Immature natural killer cell (primary cell): ENCODE data around the gene PREP. TPM values are rescaled to one million over a fixed set of nuclear protein-coding genes. Genes with fewer than 3 reads are reported as not detected.
"Not testable (repeated sequence)": the region's sequence is repeated elsewhere in the genome, so short reads cannot be mapped to it uniquely, and the experiment has no call there.

Experiments
- DNase-seq, 3 donors: peaks; one replicate each; pipeline ENCODE4 v3.0.0; 2022; ENCODE audit warnings: mixed read lengths in 1 of 3
- H3K27ac Mint-ChIP-seq, 6 donors: one replicate each; pipeline ENCODE4 v1.8.0; 2020; ENCODE audit warnings: mixed read lengths in 6 of 6, mild to moderate bottlenecking in 5 of 6, inconsistent platforms in 4 of 6, moderate library complexity in 3 of 6
- H3K27me3 Mint-ChIP-seq, 3 donors: one replicate each; pipeline ENCODE4 v1.8.0; 2020 to 2021; ENCODE audit warnings: low read depth in 3 of 3, mild to moderate bottlenecking in 3 of 3, mixed read lengths in 3 of 3, moderate library complexity in 3 of 3, inconsistent platforms in 1 of 3
- H3K36me3 Mint-ChIP-seq, 3 donors: one replicate each; pipeline ENCODE4 v1.8.0; 2020; ENCODE audit warnings: mixed read lengths in 3 of 3, inconsistent platforms in 2 of 3, mild to moderate bottlenecking in 2 of 3
- H3K4me1 Mint-ChIP-seq, 2 donors: one replicate each; pipeline ENCODE4 v1.8.0; 2020; ENCODE audit warnings: inconsistent platforms in 2 of 2, mild to moderate bottlenecking in 2 of 2, mixed read lengths in 2 of 2, moderate library complexity in 1 of 2
- H3K4me3 Mint-ChIP-seq, 5 donors: one replicate each; pipeline ENCODE4 v1.8.0; 2020; ENCODE audit warnings: mild to moderate bottlenecking in 5 of 5, mixed read lengths in 5 of 5, inconsistent platforms in 3 of 5, moderate library complexity in 3 of 5
- H3K9me3 Mint-ChIP-seq, 6 donors: one replicate each; pipeline ENCODE4 v1.8.0; 2020; ENCODE audit warnings: mild to moderate bottlenecking in 6 of 6, mixed read lengths in 6 of 6, inconsistent platforms in 4 of 6, moderate library complexity in 3 of 6
- polyA plus RNA-seq, 3 donors: library from polyadenylated mRNA; unstranded; fragments of 300-500 nt; fragmentation: Illumina TruSeq; gene quantifications; one replicate each; pipeline ENCODE4 v1.2.3, GENCODE V29; 2021

PREP gene
- polyA plus RNA-seq, 3 donors from 2014 or later = 28.1 to 58.3 (median 52.1) TPM

GRCh38 chr6:105424175-105424783 is 21.4 kb upstream of the PREP start:
- no peaks in the 10 kb centered on the region for H3K4me1 Mint-ChIP-seq
- no peak overlapping the region for H3K27ac Mint-ChIP-seq
- no peaks in the 10 kb centered on the region for H3K36me3 Mint-ChIP-seq
- H3K27me3 Mint-ChIP-seq = peaks cover 0 to under 1% (median 0%) of the 10 kb centered on the region in 3 donors
- H3K9me3 Mint-ChIP-seq = peaks cover 0 to under 1% (median 0%) of the 10 kb centered on the region in 6 donors
- peak; percentile 46 to 60 (median 48) for DNase-seq
- H3K4me3 Mint-ChIP-seq = no peak overlapping the region

GRCh38 chr6:105416971-105417370 is 14.1 kb upstream of the PREP start:
- Mint-ChIP-seq H3K27me3 (peaks cover 6 to 24% (median 7%) of the 10 kb centered on the region in 3 donors), H3K9me3 (peaks cover 6 to 28% (median 19%) of the 10 kb centered on the region in 6 donors)
- not testable (repeated sequence) for H3K27ac Mint-ChIP-seq, H3K4me3 Mint-ChIP-seq, H3K36me3 Mint-ChIP-seq, DNase-seq, H3K4me1 Mint-ChIP-seq

DNA sequence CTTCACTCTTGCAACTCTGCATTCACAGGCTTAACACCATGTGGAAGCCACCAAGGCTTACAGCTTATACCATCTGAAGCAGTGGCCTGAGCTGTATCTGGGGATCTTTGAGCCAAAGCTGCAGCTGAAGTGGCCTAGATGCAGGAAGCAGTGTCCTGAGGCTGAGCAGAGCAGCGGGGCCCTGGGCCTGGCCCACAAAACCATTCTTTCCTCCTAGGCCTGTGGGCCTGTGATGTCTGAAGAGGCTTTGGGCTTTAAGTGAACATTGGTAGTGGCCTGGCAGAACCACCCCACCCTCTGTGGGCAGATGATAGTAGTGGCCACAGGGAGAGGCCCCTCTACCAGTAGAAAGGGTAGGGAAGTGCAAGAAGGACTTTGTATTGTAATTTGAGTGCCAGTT is 6.9 kb upstream of the PREP start:
- H3K9me3 Mint-ChIP-seq = peaks cover 0 to 3% (median 0%) of the 10 kb centered on the region in 6 donors
- peaks cover 4 to 24% (median 8%) of the 10 kb centered on the region in 3 donors for H3K27me3 Mint-ChIP-seq

GRCh38 chr6:105402090-105402938 is 568 bp downstream of the PREP start:
- Mint-ChIP-seq H3K4me3 (peak overlapping the region; percentile 88 to 96 (median 93)), H3K4me1 (peaks cover 57 to 62% of the 10 kb centered on the region in 2 donors), H3K9me3 (no peaks in the 10 kb centered on the region), H3K27me3 (peaks cover 4 to 14% (median 6%) of the 10 kb centered on the region in 3 donors), H3K27ac (peak overlapping the region; percentile 53 to 93 (median 76)), H3K36me3 (peaks cover 0 to 4% (median 0%) of the 10 kb centered on the region in 3 donors)
- DNase-seq = peak; percentile 39 to 46 (median 45)

More for the DNA sequence above, 6.9 kb upstream of the PREP start:
- no peak overlapping the region for H3K27ac Mint-ChIP-seq
- H3K36me3 Mint-ChIP-seq = peaks cover 3 to 9% (median 4%) of the 10 kb centered on the region in 3 donors
- no peaks in the 10 kb centered on the region for H3K4me1 Mint-ChIP-seq
- no peak overlapping the region for H3K4me3 Mint-ChIP-seq
- DNase-seq = no peak

GRCh38 chr6:105401247-105402089 is 1.4 kb downstream of the PREP start:
- peaks cover 4 to 12% (median 6%) of the 10 kb centered on the region in 3 donors for H3K27me3 Mint-ChIP-seq
- peak overlapping the region in 5 of 6 donors; percentile 66 to 93 (median 78) for H3K27ac Mint-ChIP-seq
- H3K4me3 Mint-ChIP-seq = peak overlapping the region; percentile 88 to 96 (median 93)
- no peak for DNase-seq
- peaks cover 0 to 1% (median 1%) of the 10 kb centered on the region in 3 donors for H3K36me3 Mint-ChIP-seq
- H3K4me1 Mint-ChIP-seq = peaks cover 57 to 65% of the 10 kb centered on the region in 2 donors
- no peaks in the 10 kb centered on the region for H3K9me3 Mint-ChIP-seq

- no peak for DNase-seq
- Mint-ChIP-seq H3K36me3 (peaks cover 0 to 11% (median 9%) of the 10 kb centered on the region in 3 donors), H3K9me3 (no peaks in the 10 kb centered on the region), H3K4me1 (peaks cover 57 to 69% of the 10 kb centered on the region in 2 donors), H3K4me3 (peak overlapping the region in 4 of 5 donors; percentile 7 to 96 (median 55)), H3K27me3 (peaks cover 4 to 12% (median 6%) of the 10 kb centered on the region in 3 donors), H3K27ac (peak overlapping the region in 1 of 6 donors; percentile 13)
Observed at GRCh38 chr6:105400501-105400900, 2.4 kb downstream of the PREP start.

GRCh38 chr6:105398859-105399258 is 4.0 kb downstream of the PREP start:
- Mint-ChIP-seq H3K27ac (peak overlapping the region in 3 of 6 donors; percentile 8 to 74 (median 52)), H3K27me3 (peaks cover 2 to 6% (median 6%) of the 10 kb centered on the region in 3 donors), H3K9me3 (no peaks in the 10 kb centered on the region), H3K4me3 (peak overlapping the region; percentile 54 to 83 (median 80)), H3K4me1 (peaks cover 52 to 65% of the 10 kb centered on the region in 2 donors), H3K36me3 (peaks cover 0 to 14% (median 13%) of the 10 kb centered on the region in 3 donors)
- no peak for DNase-seq

DNA sequence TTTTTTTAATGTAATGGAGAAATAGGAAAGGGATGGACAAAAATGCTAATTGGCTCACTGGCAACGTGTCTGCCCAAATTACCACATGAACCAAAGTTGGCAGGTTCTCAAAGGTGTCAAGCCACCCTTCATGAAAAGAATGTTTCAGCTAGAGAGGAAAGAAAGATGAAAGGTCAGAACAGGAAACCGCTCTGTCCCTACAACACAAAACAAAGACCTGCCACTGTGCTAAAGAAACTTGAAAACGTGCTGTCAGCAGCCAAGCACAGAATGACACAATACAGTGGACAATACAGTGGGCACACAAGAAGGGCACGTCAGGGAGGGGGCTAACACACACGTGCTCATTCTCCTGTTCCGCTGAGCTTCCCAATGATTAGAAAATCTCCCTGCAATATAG is 4.9 kb downstream of the PREP start:
- peak overlapping the region; percentile 51 to 86 (median 79) for H3K27ac Mint-ChIP-seq
- H3K36me3 Mint-ChIP-seq = peaks cover 0 to 14% (median 13%) of the 10 kb centered on the region in 3 donors
- H3K4me3 Mint-ChIP-seq = peak overlapping the region; percentile 57 to 83 (median 80)
- H3K9me3 Mint-ChIP-seq = no peaks in the 10 kb centered on the region
- DNase-seq = peak; percentile 44 to 54 (median 47)
- H3K4me1 Mint-ChIP-seq = peaks cover 48 to 59% of the 10 kb centered on the region in 2 donors
- peaks cover 2 to 6% (median 6%) of the 10 kb centered on the region in 3 donors for H3K27me3 Mint-ChIP-seq

GRCh38 chr6:105391705-105392104 is 11.2 kb downstream of the PREP start:
- DNase-seq = no peak
- H3K4me1 Mint-ChIP-seq = peaks cover 4 to 20% of the 10 kb centered on the region in 2 donors
- peak overlapping the region in 2 of 6 donors; percentile 22 to 73 for H3K27ac Mint-ChIP-seq
- peaks cover 5 to 23% (median 20%) of the 10 kb centered on the region in 3 donors for H3K36me3 Mint-ChIP-seq
- H3K27me3 Mint-ChIP-seq = no peaks in the 10 kb centered on the region
- no peak overlapping the region for H3K4me3 Mint-ChIP-seq
- H3K9me3 Mint-ChIP-seq = no peaks in the 10 kb centered on the region

DNA sequence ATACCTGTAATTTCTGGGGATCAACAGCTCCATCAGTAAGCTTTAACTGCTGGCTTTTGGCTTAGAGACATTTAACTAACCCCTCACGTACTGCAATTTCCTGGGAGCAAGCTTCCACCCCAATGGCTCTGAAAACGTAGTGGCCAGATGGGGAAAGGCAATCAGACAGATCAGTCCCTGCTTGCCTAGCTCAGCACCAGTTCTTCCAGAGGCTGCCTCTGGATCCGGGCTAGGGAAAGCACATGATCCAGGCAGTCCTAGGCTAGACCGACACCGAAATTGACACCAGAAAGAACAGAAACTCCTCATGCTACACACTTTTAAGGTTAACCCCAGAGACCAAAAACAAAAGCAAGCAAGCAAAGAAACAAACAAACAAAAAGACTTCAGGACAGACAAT is 13.3 kb downstream of the PREP start:
- peaks cover 9 to 16% of the 10 kb centered on the region in 2 donors for H3K4me1 Mint-ChIP-seq
- H3K4me3 Mint-ChIP-seq = no peak overlapping the region
- no peak overlapping the region for H3K27ac Mint-ChIP-seq
- no peak for DNase-seq
- H3K27me3 Mint-ChIP-seq = no peaks in the 10 kb centered on the region
- peaks cover 11 to 15% (median 12%) of the 10 kb centered on the region in 3 donors for H3K36me3 Mint-ChIP-seq
- no peaks in the 10 kb centered on the region for H3K9me3 Mint-ChIP-seq

- Mint-ChIP-seq H3K9me3 (no peaks in the 10 kb centered on the region), H3K36me3 (peaks cover 11 to 18% (median 16%) of the 10 kb centered on the region in 3 donors), H3K4me3 (no peak overlapping the region), H3K4me1 (peaks cover 20 to 27% of the 10 kb centered on the region in 2 donors), H3K27ac (peak overlapping the region in 1 of 6 donors; percentile 4), H3K27me3 (no peaks in the 10 kb centered on the region)
- no peak for DNase-seq
Observed at GRCh38 chr6:105388392-105388791, 14.5 kb downstream of the PREP start.

GRCh38 chr6:105384004-105384403 is 18.9 kb downstream of the PREP start:
- no peak overlapping the region for H3K27ac Mint-ChIP-seq
- H3K27me3 Mint-ChIP-seq = no peaks in the 10 kb centered on the region
- no peak for DNase-seq
- H3K4me1 Mint-ChIP-seq = peaks cover 41 to 49% of the 10 kb centered on the region in 2 donors
- H3K9me3 Mint-ChIP-seq = no peaks in the 10 kb centered on the region
- peaks cover 5 to 9% (median 8%) of the 10 kb centered on the region in 3 donors for H3K36me3 Mint-ChIP-seq
- peak overlapping the region in 1 of 5 donors; percentile 51 for H3K4me3 Mint-ChIP-seq

GRCh38 chr6:105382958-105383357 is 19.9 kb downstream of the PREP start:
- DNase-seq = no peak
- Mint-ChIP-seq H3K4me3 (peak overlapping the region in 4 of 5 donors; percentile 6 to 51 (median 20)), H3K9me3 (no peaks in the 10 kb centered on the region), H3K27ac (no peak overlapping the region), H3K36me3 (peaks cover 5 to 9% (median 8%) of the 10 kb centered on the region in 3 donors), H3K27me3 (no peaks in the 10 kb centered on the region), H3K4me1 (peaks cover 41 to 58% of the 10 kb centered on the region in 2 donors)
